Activated naive CD4-positive, alpha-beta T cell (primary cell): Measurements from ENCODE around the gene EGFL6.
"Not testable (repeated sequence)": the region's sequence is repeated elsewhere in the genome, so short reads cannot be mapped to it uniquely, and the experiment has no call there.

Source experiments
- DNase-seq, 4 experiments: peaks; one replicate each; lab custom pipeline; 2025; lab: John Stamatoyannopoulos, UW

The EGFL6 gene

GRCh38 chrX:13652850-13653693 lies 83.7 kb downstream of the EGFL6 start, which contains the start of gene TCEANC:
TCEANC (plus strand) TSS chrX:13653141; CDS start chrX:13662509, 9,368 bp downstream.
- peak; percentile 73 to 95 (median 85) for DNase-seq

DNA sequence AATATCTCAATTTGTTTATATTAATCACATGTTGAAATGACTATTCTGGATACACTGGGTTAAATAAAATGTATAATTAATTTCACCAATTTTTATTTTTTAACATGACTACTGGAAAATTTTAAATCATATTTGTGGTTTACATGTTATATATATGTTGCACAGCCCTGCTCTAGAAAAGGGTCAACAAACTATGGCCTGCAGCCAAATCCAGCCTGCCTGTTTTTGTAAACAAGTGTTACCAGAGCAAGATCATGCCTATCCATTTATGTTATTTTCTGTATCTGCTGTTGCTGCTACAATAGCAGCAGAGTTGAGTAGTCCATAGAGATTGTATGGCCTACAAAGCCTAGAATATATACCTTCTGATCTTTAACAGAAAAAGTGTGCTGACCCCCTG lies 84.7 kb downstream of the EGFL6 start:
- no peak for DNase-seq

GRCh38 chrX:13655674-13656073 lies 86.3 kb downstream of the EGFL6 start:
- DNase-seq, result no peak

DNA sequence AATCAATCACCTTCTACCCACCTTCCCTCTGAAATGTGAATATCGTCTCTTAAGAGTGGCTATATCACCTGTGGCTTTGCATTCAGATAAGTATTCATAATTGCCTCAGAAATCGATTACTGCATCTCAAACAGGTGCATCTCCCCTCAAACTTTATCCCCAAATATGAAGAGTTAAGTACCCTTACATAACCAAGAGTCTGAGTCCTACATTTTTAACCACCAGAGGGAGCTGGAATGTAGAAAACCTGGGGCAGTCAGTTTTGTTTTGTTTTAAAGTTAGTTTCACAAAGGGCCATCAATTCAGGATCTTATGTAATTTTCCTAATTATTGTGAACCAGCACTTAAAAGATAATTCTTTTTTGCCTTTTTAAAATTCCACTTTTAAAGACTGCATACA lies 89.2 kb downstream of the EGFL6 start:
- DNase-seq, result no peak

DNA sequence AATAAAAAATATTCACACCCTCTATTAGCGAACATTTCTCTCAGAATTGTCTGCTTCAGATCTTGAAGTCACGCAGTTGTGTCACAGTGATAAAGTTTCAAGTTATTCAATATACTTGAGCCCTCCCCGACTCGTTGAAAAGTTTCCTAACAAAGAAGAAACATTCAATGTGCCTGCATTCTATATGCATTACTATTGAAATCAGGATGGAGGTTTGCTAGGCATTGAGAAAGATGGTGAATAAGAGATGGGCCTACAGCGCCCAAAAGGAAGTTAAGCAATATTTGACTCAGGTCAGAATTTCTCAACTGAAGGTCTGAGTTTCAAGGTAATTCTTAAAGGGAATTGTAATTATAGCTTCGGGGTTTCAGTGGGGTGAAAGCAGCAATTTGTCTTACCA lies 89.7 kb downstream of the EGFL6 start:
- no peak for DNase-seq

GRCh38 chrX:13661735-13662288 lies 92.4 kb downstream of the EGFL6 start:
- no peak for DNase-seq

- DNase-seq, result no peak
These were observed 93.0 kb downstream of the EGFL6 start for GRCh38 chrX:13662355-13662791.

GRCh38 chrX:13664020-13664419 lies 94.6 kb downstream of the EGFL6 start:
- no peak for DNase-seq

DNA sequence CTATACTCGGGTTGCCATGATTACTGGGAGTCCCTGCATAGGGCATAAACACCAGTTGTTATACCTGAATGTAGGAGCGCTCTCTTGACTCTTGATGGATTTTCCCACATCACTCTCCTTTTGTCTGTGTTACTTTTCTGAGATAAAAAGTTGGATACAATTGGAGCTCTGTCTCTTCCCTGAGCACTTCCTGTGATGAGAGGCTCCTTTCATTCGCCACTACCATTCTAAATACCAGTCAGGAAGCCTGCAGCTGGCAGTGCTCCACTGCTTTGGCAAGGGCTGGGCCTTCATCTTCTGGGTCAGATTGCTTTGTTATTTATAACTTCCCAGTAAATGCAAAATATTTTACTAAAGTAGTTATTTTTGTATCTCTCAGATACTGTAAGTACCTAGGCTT lies 97.4 kb downstream of the EGFL6 start:
- DNase-seq, result no peak

GRCh38 chrX:13667919-13668318 lies 98.5 kb downstream of the EGFL6 start:
- DNase-seq, result no peak

- DNase-seq, result no peak
These were observed 99.9 kb downstream of the EGFL6 start for GRCh38 chrX:13669246-13669737.

DNA sequence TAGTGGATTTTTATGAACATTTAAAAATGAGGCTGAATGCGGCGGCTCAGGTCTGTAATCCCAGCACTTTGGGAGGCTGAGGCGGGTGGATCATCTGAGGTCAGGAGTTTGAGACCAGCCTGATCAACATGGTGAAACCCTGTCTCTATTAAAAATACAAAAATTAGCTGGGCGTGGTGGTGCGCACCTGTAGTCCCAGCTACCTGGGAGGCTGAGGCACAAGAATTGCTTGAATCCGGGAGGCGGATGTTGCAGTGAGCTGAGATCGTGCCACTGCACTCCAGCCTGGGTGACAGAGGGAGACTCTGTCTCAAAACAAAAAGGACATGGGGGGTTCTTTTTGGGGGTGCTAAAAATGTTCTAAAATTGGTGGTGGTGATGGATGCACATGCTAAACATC lies 100.4 kb downstream of the EGFL6 start:
- DNase-seq, result not testable (repeated sequence)

- no peak for DNase-seq
These were observed 100.8 kb downstream of the EGFL6 start for GRCh38 chrX:13670197-13670596.

- no peak for DNase-seq
These were observed 103.6 kb downstream of the EGFL6 start for GRCh38 chrX:13673016-13673415.

DNA sequence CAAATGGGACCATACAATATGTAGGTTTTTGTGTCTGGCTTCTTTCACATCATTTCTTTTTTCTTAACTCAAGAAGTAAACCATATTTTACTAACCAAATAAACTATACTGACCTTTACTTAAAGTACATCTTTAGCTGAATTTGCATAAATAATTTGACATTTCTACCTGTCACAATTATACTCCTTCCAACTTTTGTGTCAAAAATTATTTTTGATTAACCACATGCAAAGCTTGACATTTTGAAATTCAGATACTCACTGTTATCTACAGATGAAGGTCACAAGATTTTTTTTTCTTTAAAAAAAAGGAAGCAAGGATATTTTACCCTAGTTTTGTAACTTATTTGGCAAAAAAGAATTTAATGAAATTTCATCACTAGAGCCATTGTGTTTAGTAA lies 107.5 kb downstream of the EGFL6 start:
- DNase-seq, result no peak

DNA sequence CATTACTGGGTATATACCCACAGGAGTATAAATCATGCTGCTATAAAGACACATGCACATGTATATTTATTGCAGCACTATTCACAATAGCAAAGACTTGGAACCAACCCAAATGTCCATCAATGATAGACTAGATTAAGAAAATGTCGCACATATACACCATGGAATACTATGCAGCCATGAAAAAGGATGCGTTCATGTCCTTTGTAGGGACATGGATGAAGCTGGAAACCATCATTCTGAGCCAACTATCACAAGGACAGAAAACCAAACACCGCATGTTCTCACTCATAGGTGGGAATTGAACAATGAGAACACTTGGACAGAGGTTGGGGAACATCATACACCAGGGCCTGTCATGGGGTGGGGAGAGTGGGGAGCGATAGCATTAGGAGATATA lies 110.3 kb downstream of the EGFL6 start:
- DNase-seq, result not testable (repeated sequence)

- DNase-seq, result no peak
These were observed 112.2 kb downstream of the EGFL6 start for GRCh38 chrX:13681595-13681994.
